Measurements from ENCODE around the gene PIK3R2.

- TF ChIP-seq CTCF (IDR thresholded peaks at IDR 0.05) (no peak), POLR2A (IDR thresholded peaks at IDR 0.05) (no peak)
These were observed 38.7 kb downstream of the PIK3R2 start for GRCh38 chr19:18191640-18192062.
